AG04449 (cell line): ENCODE measurements around the gene SMYD3.

Source experiments
- CTCF ChIA-PET: fragments of 350-600 bp; formaldehyde crosslinking; extraction: SDS; loops from one replicate; lab custom pipeline; 2021; ENCODE audit warnings: antibody characterized with exemption; lab: Yijun Ruan, JAX
- POLR2A ChIA-PET: fragments of 400-600, 350-600 bp; formaldehyde crosslinking; extraction: SDS; loops from one replicate; lab custom pipeline; 2020; ENCODE audit warnings: antibody characterized with exemption, inconsistent platforms; lab: Yijun Ruan, JAX
- DNase-seq: peaks from one replicate; pipeline ENCODE4 v3.0.0-alpha.2; 2010; ENCODE audit warnings: low read depth, low spot score
- H3K4me3 ChIP-seq: 2 replicates; pipeline ENCODE4 v1.5.1; 2011; ENCODE audit warnings: low read depth, mild to moderate bottlenecking, control low read depth, low read length
- CTCF ChIP-seq: IDR thresholded peaks from one replicate; pipeline ENCODE4 v1.5.1; 2011; ENCODE audit warnings: mild to moderate bottlenecking, moderate library complexity, low read length, control low read depth, inconsistent platforms; ENCODE audit not compliant: insufficient read depth; ENCODE audit errors: missing control alignments

SMYD3 gene

GRCh38 chr1:246413430-246413829, 93.6 kb downstream of the SMYD3 start:
- POLR2A ChIA-PET, result no interaction called here
- no peak for DNase-seq
- CTCF ChIA-PET, result interaction anchor here (1.2 kb wide), 1 partner anchor 29 kb away, joined by 3 read pairs; no protein-coding TSS in a partner anchor
- TF ChIP-seq CTCF, result no peak
- no peak overlapping the region for H3K4me3 ChIP-seq

- ChIA-PET CTCF (no interaction called here), POLR2A (no interaction called here)
- H3K4me3 ChIP-seq, result no peak overlapping the region
- no peak for DNase-seq
- no peak for TF ChIP-seq CTCF
These were observed 103.0 kb downstream of the SMYD3 start for GRCh38 chr1:246404078-246404477.

- no peak for TF ChIP-seq CTCF
- POLR2A ChIA-PET, result no interaction called here
- H3K4me3 ChIP-seq, result no peak overlapping the region
- no peak for DNase-seq
- CTCF ChIA-PET, result no interaction called here
These were observed 108.8 kb downstream of the SMYD3 start for GRCh38 chr1:246398126-246398813.

DNA sequence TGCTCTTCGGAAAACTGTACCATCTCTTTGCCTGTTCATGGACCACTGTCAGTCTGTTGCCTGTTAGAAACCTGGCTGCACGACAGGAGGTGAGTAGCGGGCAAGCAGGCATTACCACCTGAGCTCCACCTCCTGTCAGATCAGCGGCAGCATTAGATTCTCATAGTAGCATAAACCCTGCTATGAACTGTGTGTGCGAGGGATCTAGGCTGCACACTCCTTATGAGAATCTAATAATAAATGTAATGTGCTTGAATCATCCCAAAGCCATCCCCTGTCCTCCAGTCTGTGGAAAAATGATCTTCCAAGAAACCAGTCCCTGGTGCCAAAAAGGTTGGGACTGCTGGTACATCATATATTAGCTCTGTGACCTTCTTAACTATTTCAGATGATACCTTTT, 110.0 kb downstream of the SMYD3 start:
- no peak for TF ChIP-seq CTCF
- POLR2A ChIA-PET, result no interaction called here
- CTCF ChIA-PET, result no interaction called here

GRCh38 chr1:246396322-246396721, 110.8 kb downstream of the SMYD3 start:
- no peak for DNase-seq
- ChIA-PET CTCF (no interaction called here), POLR2A (no interaction called here)
- no peak for TF ChIP-seq CTCF
- H3K4me3 ChIP-seq, result no peak overlapping the region

More for the DNA sequence above, 110.0 kb downstream of the SMYD3 start:
- no peak overlapping the region for H3K4me3 ChIP-seq
- DNase-seq, result no peak

DNA sequence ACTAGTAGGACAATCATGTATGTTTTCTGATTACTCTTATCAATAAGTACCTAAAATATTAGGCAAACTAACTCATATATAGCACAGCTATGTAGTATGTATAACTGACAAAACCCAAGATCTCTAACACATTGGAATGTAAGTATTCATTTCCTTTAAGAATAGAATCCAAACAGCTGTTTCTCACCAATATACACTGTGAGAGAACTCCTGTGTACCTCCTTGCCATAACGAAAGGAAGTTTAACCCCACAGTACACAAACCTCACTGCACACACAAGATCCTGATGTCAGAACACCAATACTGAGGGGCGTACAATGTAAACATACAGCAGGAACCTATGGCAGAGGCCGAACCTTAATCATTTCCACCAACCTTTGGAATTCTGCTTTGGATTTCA, 113.0 kb downstream of the SMYD3 start:
- CTCF ChIA-PET, result interaction anchor here (1.1 to 1.5 kb wide), 4 partner anchors 10 to 1241 kb away, joined by 3 to 5 read pairs (median 4); no protein-coding TSS in a partner anchor
- no peak for DNase-seq
- TF ChIP-seq CTCF, result no peak
- POLR2A ChIA-PET, result no interaction called here
- H3K4me3 ChIP-seq, result no peak overlapping the region
